KMS-11 (cell line): Measurements from ENCODE around the gene TNFAIP8.

Experiments
- H2AFZ ChIP-seq: fragments of 200-600 bp; sonication (generic); 2 replicates; pipeline ENCODE4 v1.6.1; 2016; ENCODE audit warnings: antibody characterized with exemption, mixed run types, low read depth
- H3K27ac ChIP-seq: fragments of 200-600 bp; sonication (generic); 2 replicates; pipeline ENCODE4 v1.6.1; 2016; ENCODE audit warnings: mild to moderate bottlenecking, mixed run types
- H3K27me3 ChIP-seq: fragments of 200-600 bp; sonication (generic); 2 replicates; pipeline ENCODE4 v1.6.1; 2017; ENCODE audit warnings: mild to moderate bottlenecking, low read depth, mixed run types, moderate library complexity; ENCODE audit not compliant: insufficient read depth
- H3K36me3 ChIP-seq: fragments of 200-600 bp; sonication (generic); 2 replicates; pipeline ENCODE4 v1.6.1; 2017; ENCODE audit warnings: mild to moderate bottlenecking, mixed run types; ENCODE audit not compliant: insufficient read depth
- H3K4me1 ChIP-seq: fragments of 200-600 bp; sonication (generic); 2 replicates; pipeline ENCODE4 v1.6.1; 2016; ENCODE audit warnings: mild to moderate bottlenecking, low read depth, mixed run types; ENCODE audit not compliant: poor library complexity, severe bottlenecking
- H3K4me2 ChIP-seq: fragments of 200-600 bp; sonication (generic); 2 replicates; pipeline ENCODE4 v1.7.0; 2016; ENCODE audit warnings: mild to moderate bottlenecking, mixed run types
- H3K4me3 ChIP-seq: fragments of 200-600 bp; sonication (generic); IDR thresholded peaks from 2 replicates; pipeline ENCODE4 v1.6.1; 2017; ENCODE audit warnings: low read depth, low read length, mixed read lengths; ENCODE audit not compliant: insufficient read depth
- H3K79me2 ChIP-seq: fragments of 200-600 bp; sonication (generic); 2 replicates; pipeline ENCODE4 v1.6.1; 2016; ENCODE audit warnings: low read depth, mixed run types; ENCODE audit not compliant: insufficient read depth
- H3K9ac ChIP-seq: fragments of 200-600 bp; sonication (generic); 2 replicates; pipeline ENCODE4 v1.6.1; 2016; ENCODE audit warnings: mild to moderate bottlenecking, mixed run types
- H4K20me1 ChIP-seq: fragments of 200-600 bp; sonication (generic); 2 replicates; pipeline ENCODE4 v1.6.1; 2016; ENCODE audit warnings: mild to moderate bottlenecking, mixed run types; ENCODE audit not compliant: insufficient read depth
- TF ChIP-seq, protein P1 (sequence below): fragments of 200-600 bp; sonication (generic); conservative IDR thresholded peaks from 2 replicates; pipeline ENCODE4 v1.6.1; 2017; ENCODE audit warnings: low read depth, mild to moderate bottlenecking, antibody characterized with exemption, low read length, moderate library complexity, mixed read lengths

TNFAIP8 gene

GRCh38 chr5:119319890-119320289 is 35.9 kb upstream of the TNFAIP8 start:
- H4K20me1 ChIP-seq, result no peaks in the 10 kb centered on the region
- no peak overlapping the region for H2AFZ ChIP-seq
- peaks cover 36% of the 10 kb centered on the region for H3K4me1 ChIP-seq
- TF ChIP-seq, protein P1, sequence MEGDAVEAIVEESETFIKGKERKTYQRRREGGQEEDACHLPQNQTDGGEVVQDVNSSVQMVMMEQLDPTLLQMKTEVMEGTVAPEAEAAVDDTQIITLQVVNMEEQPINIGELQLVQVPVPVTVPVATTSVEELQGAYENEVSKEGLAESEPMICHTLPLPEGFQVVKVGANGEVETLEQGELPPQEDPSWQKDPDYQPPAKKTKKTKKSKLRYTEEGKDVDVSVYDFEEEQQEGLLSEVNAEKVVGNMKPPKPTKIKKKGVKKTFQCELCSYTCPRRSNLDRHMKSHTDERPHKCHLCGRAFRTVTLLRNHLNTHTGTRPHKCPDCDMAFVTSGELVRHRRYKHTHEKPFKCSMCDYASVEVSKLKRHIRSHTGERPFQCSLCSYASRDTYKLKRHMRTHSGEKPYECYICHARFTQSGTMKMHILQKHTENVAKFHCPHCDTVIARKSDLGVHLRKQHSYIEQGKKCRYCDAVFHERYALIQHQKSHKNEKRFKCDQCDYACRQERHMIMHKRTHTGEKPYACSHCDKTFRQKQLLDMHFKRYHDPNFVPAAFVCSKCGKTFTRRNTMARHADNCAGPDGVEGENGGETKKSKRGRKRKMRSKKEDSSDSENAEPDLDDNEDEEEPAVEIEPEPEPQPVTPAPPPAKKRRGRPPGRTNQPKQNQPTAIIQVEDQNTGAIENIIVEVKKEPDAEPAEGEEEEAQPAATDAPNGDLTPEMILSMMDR, result no peak
- H3K27me3 ChIP-seq, result no peaks in the 10 kb centered on the region
- H3K79me2 ChIP-seq, result no peaks in the 10 kb centered on the region
- H3K9ac ChIP-seq, result no peak overlapping the region
- no peak overlapping the region for H3K4me3 ChIP-seq
- no peaks in the 10 kb centered on the region for H3K36me3 ChIP-seq
- H3K4me2 ChIP-seq, result no peak overlapping the region
- H3K27ac ChIP-seq, result no peak overlapping the region

DNA sequence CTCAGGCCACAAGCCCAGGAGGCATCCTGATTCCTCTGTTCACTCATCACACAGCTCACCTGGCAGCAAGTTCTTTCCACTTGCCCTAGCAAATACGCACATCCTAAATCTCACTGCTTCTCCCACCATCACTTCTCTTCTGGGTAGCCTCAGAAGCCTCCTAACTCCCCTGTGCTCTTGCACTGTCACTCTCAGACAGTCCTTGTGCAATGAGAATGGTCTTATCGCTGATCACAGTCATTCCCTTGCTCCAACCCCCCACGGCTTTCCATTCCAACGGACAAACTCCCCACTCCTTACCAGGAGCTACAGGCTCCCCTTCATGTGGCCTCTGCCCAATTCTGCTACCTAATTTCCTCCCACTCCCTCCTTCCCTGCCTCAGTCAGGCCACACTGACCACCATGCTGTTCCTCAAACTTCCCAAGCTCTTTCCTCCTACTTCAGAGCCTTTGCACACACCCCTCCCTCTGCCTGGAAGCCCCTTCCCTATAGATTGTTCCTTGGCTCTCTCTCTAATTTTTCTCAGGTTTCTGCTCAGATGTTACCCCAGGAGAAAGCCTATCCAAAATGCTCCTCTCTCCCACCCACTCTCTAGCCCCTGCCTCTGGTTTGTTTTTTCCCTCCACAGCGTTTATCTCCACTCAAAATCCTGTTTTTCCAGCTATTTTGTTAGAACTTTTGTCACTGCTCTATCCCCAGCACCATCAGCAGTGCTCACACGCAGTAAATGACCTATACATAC is 34.1 kb upstream of the TNFAIP8 start:
- Histone ChIP-seq H3K36me3 (no peaks in the 10 kb centered on the region), H3K4me1 (peaks cover 32% of the 10 kb centered on the region), H3K27ac (no peak overlapping the region), H2AFZ (no peak overlapping the region), H3K27me3 (no peaks in the 10 kb centered on the region), H3K79me2 (no peaks in the 10 kb centered on the region), H3K4me3 (no peak overlapping the region), H3K4me2 (no peak overlapping the region), H3K9ac (no peak overlapping the region), H4K20me1 (no peaks in the 10 kb centered on the region)
- TF ChIP-seq, protein P1, result no peak

GRCh38 chr5:119322312-119322947 is 33.4 kb upstream of the TNFAIP8 start:
- Histone ChIP-seq H3K9ac (no peak overlapping the region), H2AFZ (no peak overlapping the region), H3K4me3 (no peak overlapping the region), H4K20me1 (no peaks in the 10 kb centered on the region), H3K4me1 (peaks cover 38% of the 10 kb centered on the region), H3K4me2 (no peak overlapping the region), H3K27me3 (no peaks in the 10 kb centered on the region), H3K36me3 (no peaks in the 10 kb centered on the region), H3K79me2 (no peaks in the 10 kb centered on the region), H3K27ac (no peak overlapping the region)
- TF ChIP-seq, protein P1, result no peak

DNA sequence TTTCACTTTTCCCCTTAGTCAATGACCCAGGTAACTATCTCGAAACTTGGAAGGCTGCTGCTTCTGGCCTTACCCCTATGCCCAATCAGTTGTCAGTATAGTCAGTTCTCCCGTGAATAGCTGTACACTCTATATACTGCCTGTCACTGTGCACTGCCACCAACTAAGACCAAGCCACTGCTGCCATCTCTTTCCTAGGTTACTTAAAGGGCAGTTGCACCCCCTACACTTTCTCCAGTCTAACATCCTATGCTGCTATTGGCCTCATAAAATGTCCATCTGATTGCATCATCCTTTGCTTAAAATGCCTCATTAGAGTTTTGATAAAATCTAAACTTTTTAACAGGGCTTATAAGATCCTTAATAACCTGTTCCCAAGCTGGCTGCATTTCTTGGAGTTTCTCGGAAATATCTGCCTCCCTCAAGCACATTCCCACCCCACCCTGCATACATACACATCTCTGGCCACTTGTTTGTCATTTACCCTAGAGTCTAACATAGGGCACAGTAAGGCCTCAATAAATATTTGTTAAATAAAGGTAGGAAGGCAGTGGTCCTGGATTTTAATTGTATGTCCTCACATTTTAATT is 32.8 kb upstream of the TNFAIP8 start:
- Histone ChIP-seq H3K9ac (no peak overlapping the region), H3K4me1 (peaks cover 45% of the 10 kb centered on the region), H2AFZ (no peak overlapping the region), H3K79me2 (no peaks in the 10 kb centered on the region), H4K20me1 (no peaks in the 10 kb centered on the region), H3K4me3 (no peak overlapping the region), H3K36me3 (no peaks in the 10 kb centered on the region), H3K27ac (no peak overlapping the region), H3K4me2 (no peak overlapping the region), H3K27me3 (no peaks in the 10 kb centered on the region)
- TF ChIP-seq, protein P1, result no peak
